Natural killer cell treated with Interleukin-12 subunit alpha and Interleukin-12 subunit beta and Interleukin-15 and Interleukin-18, amount 100 ng/mL, for 72 hours (primary cell): ENCODE data around the gene MINDY3. TPM values are rescaled to one million over a fixed set of nuclear protein-coding genes. Genes with fewer than 3 reads are reported as not detected.
"Not testable (repeated sequence)": the region's sequence is repeated elsewhere in the genome, so short reads cannot be mapped to it uniquely, and the experiment has no call there.

Experiments
- ATAC-seq, 2 donors: fragments of 150-1000 bp; cut with Tn5 transposase in 1 of 2; sonication (Bioruptor Pico), chemical (Tn5 transposase) in 1 of 2; 2 replicates each; pipeline ENCODE4 v1.10.0; 2021
- DNase-seq: peaks from one replicate; pipeline ENCODE4 v3.0.0; 2022; ENCODE audit warnings: low spot score
- H3K27ac Mint-ChIP-seq, 2 donors: 1 replicate in 1 of 2; 2 replicates in 1 of 2; pipeline ENCODE4 v1.8.0; 2022; ENCODE audit warnings: mixed read lengths in 2 of 2, mild to moderate bottlenecking in 1 of 2, moderate library complexity in 1 of 2
- H3K27me3 Mint-ChIP-seq, 2 donors: 1 replicate in 1 of 2; 2 replicates in 1 of 2; pipeline ENCODE4 v1.8.0; 2022; ENCODE audit warnings: mixed read lengths in 2 of 2
- H3K36me3 Mint-ChIP-seq: one replicate; pipeline ENCODE4 v1.8.0; 2022; ENCODE audit warnings: mixed read lengths
- H3K4me1 Mint-ChIP-seq, 2 donors: 1 replicate in 1 of 2; 2 replicates in 1 of 2; pipeline ENCODE4 v1.8.0; 2022; ENCODE audit warnings: low read depth in 2 of 2, mixed read lengths in 2 of 2, mild to moderate bottlenecking in 1 of 2
- H3K4me3 Mint-ChIP-seq: one replicate; pipeline ENCODE4 v1.8.0; 2022; ENCODE audit warnings: mixed read lengths
- H3K9me3 Mint-ChIP-seq: 2 replicates; pipeline ENCODE4 v1.8.0; 2022; ENCODE audit warnings: mixed read lengths
- total RNA-seq, 2 donors: library from RNA; stranded (reverse); gene quantifications; one replicate each; pipeline ENCODE4 v1.2.3, GENCODE V29; 2022

The MINDY3 gene
- total RNA-seq = 10 to 100 TPM; 25.9 to 34.2 TPM

GRCh38 chr10:15859906-15860691 is at the start of gene MINDY3:
TSS of gene MINDY3 (minus strand) at chr10:15860507. CDS start at chr10:15860299, 208 bp downstream.
- peaks cover 3% of the 10 kb centered on the region for H3K9me3 Mint-ChIP-seq
- peaks cover 13 to 20% of the 10 kb centered on the region in 2 donors for H3K27me3 Mint-ChIP-seq
- peak within 1 kb of the TSS; percentile 91 for H3K4me3 Mint-ChIP-seq
- DNase-seq (peak; percentile 88), ATAC-seq (peak; percentile 96 to 97)
- H3K36me3 Mint-ChIP-seq = peaks cover 4% of the 10 kb centered on the region
- peak within 1 kb of the TSS; percentile 92 to 98 for H3K27ac Mint-ChIP-seq
- H3K4me1 Mint-ChIP-seq = peaks cover 25 to 31% of the 10 kb centered on the region in 2 donors

- ATAC-seq (no peak), DNase-seq (no peak)
- peaks cover 22% of the 10 kb centered on the region in 2 donors for H3K27me3 Mint-ChIP-seq
- no peak overlapping the region for H3K27ac Mint-ChIP-seq
- peaks cover 0 to 2% of the 10 kb centered on the region in 2 donors for H3K4me1 Mint-ChIP-seq
- no peak overlapping the region for H3K4me3 Mint-ChIP-seq
- H3K9me3 Mint-ChIP-seq = no peaks in the 10 kb centered on the region
- no peaks in the 10 kb centered on the region for H3K36me3 Mint-ChIP-seq
Measured at GRCh38 chr10:15901889-15902288, 41.6 kb upstream of the MINDY3 start.

GRCh38 chr10:15898046-15898445 is 37.7 kb upstream of the MINDY3 start:
- ATAC-seq = no peak
- peaks cover 0 to 1% of the 10 kb centered on the region in 2 donors for H3K4me1 Mint-ChIP-seq
- H3K27ac Mint-ChIP-seq = no peak overlapping the region
- no peak overlapping the region for H3K4me3 Mint-ChIP-seq
- no peaks in the 10 kb centered on the region for H3K36me3 Mint-ChIP-seq
- peaks cover 32 to 46% of the 10 kb centered on the region in 2 donors for H3K27me3 Mint-ChIP-seq
- no peak for DNase-seq
- H3K9me3 Mint-ChIP-seq = no peaks in the 10 kb centered on the region

- H3K27me3 Mint-ChIP-seq = peaks cover 38 to 54% of the 10 kb centered on the region in 2 donors
- no peak overlapping the region for H3K4me3 Mint-ChIP-seq
- no peak for ATAC-seq
- H3K4me1 Mint-ChIP-seq = no peaks in the 10 kb centered on the region
- DNase-seq = no peak
- H3K36me3 Mint-ChIP-seq = no peaks in the 10 kb centered on the region
- H3K9me3 Mint-ChIP-seq = no peaks in the 10 kb centered on the region
- H3K27ac Mint-ChIP-seq = no peak overlapping the region
Measured at GRCh38 chr10:15897287-15897686, 37.0 kb upstream of the MINDY3 start.

- Mint-ChIP-seq H3K4me1 (no peaks in the 10 kb centered on the region), H3K9me3 (no peaks in the 10 kb centered on the region), H3K4me3 (no peak overlapping the region), H3K27ac (no peak overlapping the region), H3K36me3 (no peaks in the 10 kb centered on the region), H3K27me3 (peaks cover 36 to 50% of the 10 kb centered on the region in 2 donors)
- ATAC-seq = no peak
- no peak for DNase-seq
Measured at GRCh38 chr10:15896654-15897053, 36.3 kb upstream of the MINDY3 start.

GRCh38 chr10:15884447-15884846 is 24.1 kb upstream of the MINDY3 start:
- Mint-ChIP-seq H3K27ac (no peak overlapping the region), H3K4me1 (no peaks in the 10 kb centered on the region), H3K36me3 (no peaks in the 10 kb centered on the region), H3K4me3 (no peak overlapping the region), H3K27me3 (peaks cover 11 to 43% of the 10 kb centered on the region in 2 donors), H3K9me3 (no peaks in the 10 kb centered on the region)
- ATAC-seq (no peak), DNase-seq (no peak)

- ATAC-seq = no peak
- H3K4me3 Mint-ChIP-seq = no peak overlapping the region
- no peaks in the 10 kb centered on the region for H3K36me3 Mint-ChIP-seq
- H3K27me3 Mint-ChIP-seq = peaks cover 18 to 28% of the 10 kb centered on the region in 2 donors
- no peak overlapping the region for H3K27ac Mint-ChIP-seq
- DNase-seq = no peak
- no peaks in the 10 kb centered on the region for H3K4me1 Mint-ChIP-seq
- H3K9me3 Mint-ChIP-seq = no peaks in the 10 kb centered on the region
Measured at GRCh38 chr10:15881542-15881941, 21.2 kb upstream of the MINDY3 start.

- H3K36me3 Mint-ChIP-seq = peaks cover 8% of the 10 kb centered on the region
- ATAC-seq (peak in 1 of 2 donors; percentile 38), DNase-seq (no peak)
- no peaks in the 10 kb centered on the region for H3K9me3 Mint-ChIP-seq
- no peaks in the 10 kb centered on the region for H3K4me1 Mint-ChIP-seq
- H3K27ac Mint-ChIP-seq = no peak overlapping the region
- H3K4me3 Mint-ChIP-seq = no peak overlapping the region
- peaks cover 33 to 47% of the 10 kb centered on the region in 2 donors for H3K27me3 Mint-ChIP-seq
Measured at GRCh38 chr10:15879663-15880062, 19.4 kb upstream of the MINDY3 start.

- no peaks in the 10 kb centered on the region for H3K9me3 Mint-ChIP-seq
- ATAC-seq (no peak), DNase-seq (no peak)
- no peak overlapping the region for H3K4me3 Mint-ChIP-seq
- H3K27me3 Mint-ChIP-seq = peaks cover 38 to 53% of the 10 kb centered on the region in 2 donors
- H3K27ac Mint-ChIP-seq = no peak overlapping the region
- peaks cover 12% of the 10 kb centered on the region for H3K36me3 Mint-ChIP-seq
- H3K4me1 Mint-ChIP-seq = no peaks in the 10 kb centered on the region
Measured at GRCh38 chr10:15879058-15879457, 18.8 kb upstream of the MINDY3 start.

GRCh38 chr10:15877836-15878576 is 17.7 kb upstream of the MINDY3 start:
- Mint-ChIP-seq H3K36me3 (peaks cover 21% of the 10 kb centered on the region), H3K27me3 (peaks cover 46 to 62% of the 10 kb centered on the region in 2 donors), H3K9me3 (no peaks in the 10 kb centered on the region), H3K27ac (no peak overlapping the region), H3K4me1 (no peaks in the 10 kb centered on the region), H3K4me3 (no peak overlapping the region)
- ATAC-seq (no peak), DNase-seq (no peak)

- H3K27me3 Mint-ChIP-seq = peaks cover 49 to 65% of the 10 kb centered on the region in 2 donors
- H3K4me3 Mint-ChIP-seq, DNase-seq, H3K4me1 Mint-ChIP-seq, H3K9me3 Mint-ChIP-seq, H3K27ac Mint-ChIP-seq, ATAC-seq: not testable (repeated sequence)
- H3K36me3 Mint-ChIP-seq = peaks cover 22% of the 10 kb centered on the region
Measured at GRCh38 chr10:15876274-15876673, 16.0 kb upstream of the MINDY3 start.

- not testable (repeated sequence) for ATAC-seq, H3K4me3 Mint-ChIP-seq, DNase-seq, H3K27ac Mint-ChIP-seq, H3K9me3 Mint-ChIP-seq, H3K4me1 Mint-ChIP-seq
- Mint-ChIP-seq H3K36me3 (peaks cover 22% of the 10 kb centered on the region), H3K27me3 (peaks cover 53 to 81% of the 10 kb centered on the region in 2 donors)
Measured at GRCh38 chr10:15872645-15873044, 12.3 kb upstream of the MINDY3 start.

- Mint-ChIP-seq H3K4me1 (no peaks in the 10 kb centered on the region), H3K27me3 (peaks cover 52 to 81% of the 10 kb centered on the region in 2 donors), H3K9me3 (no peaks in the 10 kb centered on the region), H3K27ac (no peak overlapping the region), H3K36me3 (peaks cover 22% of the 10 kb centered on the region), H3K4me3 (no peak overlapping the region)
- no peak for DNase-seq
- ATAC-seq = no peak
Measured at GRCh38 chr10:15871823-15872222, 11.5 kb upstream of the MINDY3 start.

- Mint-ChIP-seq H3K4me1 (no peaks in the 10 kb centered on the region), H3K27ac (no peak overlapping the region), H3K27me3 (peaks cover 45 to 81% of the 10 kb centered on the region in 2 donors), H3K4me3 (no peak overlapping the region), H3K9me3 (no peaks in the 10 kb centered on the region), H3K36me3 (peaks cover 18% of the 10 kb centered on the region)
- ATAC-seq (no peak), DNase-seq (no peak)
Measured at GRCh38 chr10:15869935-15870334, 9.6 kb upstream of the MINDY3 start.
